ENCODE data around the gene BLMH.

Gene BLMH

DNA sequence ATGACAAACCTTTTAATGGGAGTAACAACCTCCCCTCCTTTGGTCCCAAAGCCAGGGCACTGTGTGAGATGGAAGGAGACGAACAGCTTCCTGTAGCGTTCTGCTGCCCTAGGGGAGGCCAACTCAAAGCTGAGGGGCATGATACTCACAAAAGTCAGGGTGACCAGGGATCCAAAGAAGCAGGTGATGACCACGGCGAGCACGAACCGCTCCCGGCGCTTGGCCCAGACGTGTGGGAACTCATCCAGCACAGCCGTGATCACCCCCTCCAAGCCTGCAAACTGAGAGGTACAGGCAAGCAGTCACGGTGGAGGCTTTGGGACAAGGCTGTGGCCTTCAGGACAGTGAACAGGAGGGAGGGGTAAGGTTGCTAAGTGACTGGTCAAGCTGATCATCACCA is 81.4 kb downstream of the BLMH start:
- no peak for TF ChIP-seq EZH2phosphoT487 (IDR thresholded peaks at IDR 0.05; ENCODE audit: borderline replicate concordance, low read length)
- TF ChIP-seq, protein P1, sequence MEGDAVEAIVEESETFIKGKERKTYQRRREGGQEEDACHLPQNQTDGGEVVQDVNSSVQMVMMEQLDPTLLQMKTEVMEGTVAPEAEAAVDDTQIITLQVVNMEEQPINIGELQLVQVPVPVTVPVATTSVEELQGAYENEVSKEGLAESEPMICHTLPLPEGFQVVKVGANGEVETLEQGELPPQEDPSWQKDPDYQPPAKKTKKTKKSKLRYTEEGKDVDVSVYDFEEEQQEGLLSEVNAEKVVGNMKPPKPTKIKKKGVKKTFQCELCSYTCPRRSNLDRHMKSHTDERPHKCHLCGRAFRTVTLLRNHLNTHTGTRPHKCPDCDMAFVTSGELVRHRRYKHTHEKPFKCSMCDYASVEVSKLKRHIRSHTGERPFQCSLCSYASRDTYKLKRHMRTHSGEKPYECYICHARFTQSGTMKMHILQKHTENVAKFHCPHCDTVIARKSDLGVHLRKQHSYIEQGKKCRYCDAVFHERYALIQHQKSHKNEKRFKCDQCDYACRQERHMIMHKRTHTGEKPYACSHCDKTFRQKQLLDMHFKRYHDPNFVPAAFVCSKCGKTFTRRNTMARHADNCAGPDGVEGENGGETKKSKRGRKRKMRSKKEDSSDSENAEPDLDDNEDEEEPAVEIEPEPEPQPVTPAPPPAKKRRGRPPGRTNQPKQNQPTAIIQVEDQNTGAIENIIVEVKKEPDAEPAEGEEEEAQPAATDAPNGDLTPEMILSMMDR (IDR thresholded peaks at IDR 0.05; ENCODE audit: low read depth, low read length, poor library complexity, severe bottlenecking): no peak
- H3K27ac ChIP-seq (ENCODE audit: low read depth, low read length): no peak overlapping the region
- H3K4me2 ChIP-seq (ENCODE audit: low read length): no peak overlapping the region
- H3F3A ChIP-seq (ENCODE audit: control insufficient read depth, insufficient read depth): no peaks in the 10 kb centered on the region
- H3K4me3 ChIP-seq (ENCODE audit: low read length): no peak overlapping the region
- H4K20me1 ChIP-seq (ENCODE audit: control insufficient read depth, insufficient read depth, low read depth, low read length): no peaks in the 10 kb centered on the region
- no peaks in the 10 kb centered on the region for H3K36me3 ChIP-seq (ENCODE audit: control insufficient read depth, low read length)
- H3K79me2 ChIP-seq (ENCODE audit: control insufficient read depth, low read length): no peaks in the 10 kb centered on the region
- no peaks in the 10 kb centered on the region for H3K4me1 ChIP-seq (ENCODE audit: control insufficient read depth, low read length)
- no peaks in the 10 kb centered on the region for H3K9me3 ChIP-seq (ENCODE audit: control insufficient read depth, insufficient read depth, low read length)
- H3K27me3 ChIP-seq (ENCODE audit: control insufficient read depth, low read length): peaks cover 16% of the 10 kb centered on the region
- H3K9me2 ChIP-seq (replicated peaks; ENCODE audit: control insufficient read depth, low read length): no peaks in the 10 kb centered on the region

DNA sequence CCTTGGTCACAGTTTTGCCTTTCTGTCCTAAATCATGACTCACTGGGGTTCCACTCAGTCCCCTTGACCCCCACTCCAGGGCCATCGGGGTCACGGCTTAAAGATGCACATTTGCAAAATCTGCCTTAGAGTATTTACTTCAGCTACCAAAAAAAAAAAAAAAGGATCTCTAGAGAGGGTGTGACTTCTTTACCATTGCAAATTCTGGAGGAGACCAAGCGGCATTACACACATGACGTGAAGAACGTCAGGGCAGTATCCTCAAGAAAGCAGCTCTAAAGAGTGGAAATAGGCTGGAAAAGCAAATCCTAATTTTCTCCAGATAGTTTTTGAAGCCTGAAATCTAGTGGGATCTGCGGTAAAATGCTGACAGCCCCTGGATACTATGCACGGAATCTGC is 81.8 kb downstream of the BLMH start:
- no peak overlapping the region for H3K4me3 ChIP-seq (ENCODE audit: low read length)
- no peaks in the 10 kb centered on the region for H3K36me3 ChIP-seq (ENCODE audit: control insufficient read depth, low read length)
- no peaks in the 10 kb centered on the region for H3K79me2 ChIP-seq (ENCODE audit: control insufficient read depth, low read length)
- peaks cover 16% of the 10 kb centered on the region for H3K27me3 ChIP-seq (ENCODE audit: control insufficient read depth, low read length)
- TF ChIP-seq, protein P1 (IDR thresholded peaks at IDR 0.05; ENCODE audit: low read depth, low read length, poor library complexity, severe bottlenecking): no peak
- no peak for TF ChIP-seq EZH2phosphoT487 (IDR thresholded peaks at IDR 0.05; ENCODE audit: borderline replicate concordance, low read length)
- no peaks in the 10 kb centered on the region for H3F3A ChIP-seq (ENCODE audit: control insufficient read depth, insufficient read depth)
- no peak overlapping the region for H3K27ac ChIP-seq (ENCODE audit: low read depth, low read length)
- H3K9me2 ChIP-seq (replicated peaks; ENCODE audit: control insufficient read depth, low read length): no peaks in the 10 kb centered on the region
- no peaks in the 10 kb centered on the region for H3K4me1 ChIP-seq (ENCODE audit: control insufficient read depth, low read length)
- no peaks in the 10 kb centered on the region for H3K9me3 ChIP-seq (ENCODE audit: control insufficient read depth, insufficient read depth, low read length)
- H3K4me2 ChIP-seq (ENCODE audit: low read length): no peak overlapping the region
- no peaks in the 10 kb centered on the region for H4K20me1 ChIP-seq (ENCODE audit: control insufficient read depth, insufficient read depth, low read depth, low read length)

DNA sequence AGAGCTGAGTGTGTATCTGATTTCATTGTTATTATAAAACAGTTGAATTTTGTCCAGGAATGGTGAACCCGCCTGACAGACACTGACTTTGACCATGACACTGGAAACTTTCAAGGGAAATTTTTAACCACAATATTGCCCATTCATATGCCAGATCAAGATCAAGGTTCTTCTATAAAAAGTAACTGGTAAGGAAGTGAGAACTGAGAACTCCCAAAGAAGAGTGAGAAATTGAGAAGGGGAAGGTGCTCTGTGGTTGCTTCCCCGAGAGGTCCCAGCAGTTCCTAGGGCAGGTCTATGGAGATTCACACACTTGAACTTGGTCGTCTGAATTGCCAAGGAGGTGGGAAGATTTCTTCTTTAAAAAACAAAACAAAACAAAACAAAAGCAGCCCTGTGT is 83.5 kb downstream of the BLMH start:
- no peak overlapping the region for H3K27ac ChIP-seq (ENCODE audit: low read depth, low read length)
- H3K27me3 ChIP-seq (ENCODE audit: control insufficient read depth, low read length): peaks cover 19% of the 10 kb centered on the region
- H3K9me2 ChIP-seq (replicated peaks; ENCODE audit: control insufficient read depth, low read length): no peaks in the 10 kb centered on the region
- no peak for TF ChIP-seq EZH2phosphoT487 (IDR thresholded peaks at IDR 0.05; ENCODE audit: borderline replicate concordance, low read length)
- TF ChIP-seq, protein P1 (IDR thresholded peaks at IDR 0.05; ENCODE audit: low read depth, low read length, poor library complexity, severe bottlenecking): no peak
- no peak overlapping the region for H3K4me2 ChIP-seq (ENCODE audit: low read length)
- no peaks in the 10 kb centered on the region for H3K36me3 ChIP-seq (ENCODE audit: control insufficient read depth, low read length)
- H3K4me3 ChIP-seq (ENCODE audit: low read length): no peak overlapping the region
- H3K79me2 ChIP-seq (ENCODE audit: control insufficient read depth, low read length): no peaks in the 10 kb centered on the region
- no peaks in the 10 kb centered on the region for H3K4me1 ChIP-seq (ENCODE audit: control insufficient read depth, low read length)
- no peaks in the 10 kb centered on the region for H3K9me3 ChIP-seq (ENCODE audit: control insufficient read depth, insufficient read depth, low read length)
- H3F3A ChIP-seq (ENCODE audit: control insufficient read depth, insufficient read depth): no peaks in the 10 kb centered on the region
- no peaks in the 10 kb centered on the region for H4K20me1 ChIP-seq (ENCODE audit: control insufficient read depth, insufficient read depth, low read depth, low read length)

DNA sequence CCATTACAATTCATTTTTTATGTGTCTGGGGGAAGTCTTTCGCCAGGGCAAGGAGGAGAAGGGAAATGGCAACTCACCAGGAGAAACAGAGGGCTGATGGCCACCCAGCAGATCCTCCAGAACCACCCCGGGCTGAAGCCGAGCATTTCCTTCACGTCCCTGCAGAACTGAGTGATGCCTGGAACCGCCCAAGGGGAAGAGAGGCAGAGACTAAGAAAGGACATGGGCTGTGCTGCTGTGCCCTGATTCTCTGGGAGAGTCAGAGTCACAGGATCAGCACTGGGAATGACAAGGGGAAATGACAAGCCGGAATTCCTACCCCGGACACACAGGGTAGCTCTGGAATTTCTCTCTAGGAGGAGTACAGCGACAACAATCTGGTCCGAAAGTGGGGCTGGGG is 84.1 kb downstream of the BLMH start:
- TF ChIP-seq, protein P1 (IDR thresholded peaks at IDR 0.05; ENCODE audit: low read depth, low read length, poor library complexity, severe bottlenecking): no peak
- TF ChIP-seq EZH2phosphoT487 (IDR thresholded peaks at IDR 0.05; ENCODE audit: borderline replicate concordance, low read length): no peak
- H3K36me3 ChIP-seq (ENCODE audit: control insufficient read depth, low read length): no peaks in the 10 kb centered on the region
- H4K20me1 ChIP-seq (ENCODE audit: control insufficient read depth, insufficient read depth, low read depth, low read length): no peaks in the 10 kb centered on the region
- H3K4me2 ChIP-seq (ENCODE audit: low read length): no peak overlapping the region
- H3K9me2 ChIP-seq (replicated peaks; ENCODE audit: control insufficient read depth, low read length): no peaks in the 10 kb centered on the region
- H3K4me1 ChIP-seq (ENCODE audit: control insufficient read depth, low read length): no peaks in the 10 kb centered on the region
- H3K27ac ChIP-seq (ENCODE audit: low read depth, low read length): no peak overlapping the region
- H3K79me2 ChIP-seq (ENCODE audit: control insufficient read depth, low read length): no peaks in the 10 kb centered on the region
- H3K9me3 ChIP-seq (ENCODE audit: control insufficient read depth, insufficient read depth, low read length): no peaks in the 10 kb centered on the region
- no peaks in the 10 kb centered on the region for H3F3A ChIP-seq (ENCODE audit: control insufficient read depth, insufficient read depth)
- H3K4me3 ChIP-seq (ENCODE audit: low read length): no peak overlapping the region
- peaks cover 16% of the 10 kb centered on the region for H3K27me3 ChIP-seq (ENCODE audit: control insufficient read depth, low read length)

Measured in DOHH2 (cell line).